HG03432 (cell line): ENCODE results near the gene SMAD3.

Experiments used
- ATAC-seq: cut with Tn5 transposase; IDR thresholded peaks from one replicate; pipeline ENCODE4 v1.9.1; 2021; ENCODE audit warnings: mild to moderate bottlenecking, moderate library complexity; ENCODE audit not compliant: unreplicated experiment

The SMAD3 gene

GRCh38 chr15:67192185-67192820, 126.9 kb downstream of the SMAD3 start:
- ATAC-seq = no peak

DNA sequence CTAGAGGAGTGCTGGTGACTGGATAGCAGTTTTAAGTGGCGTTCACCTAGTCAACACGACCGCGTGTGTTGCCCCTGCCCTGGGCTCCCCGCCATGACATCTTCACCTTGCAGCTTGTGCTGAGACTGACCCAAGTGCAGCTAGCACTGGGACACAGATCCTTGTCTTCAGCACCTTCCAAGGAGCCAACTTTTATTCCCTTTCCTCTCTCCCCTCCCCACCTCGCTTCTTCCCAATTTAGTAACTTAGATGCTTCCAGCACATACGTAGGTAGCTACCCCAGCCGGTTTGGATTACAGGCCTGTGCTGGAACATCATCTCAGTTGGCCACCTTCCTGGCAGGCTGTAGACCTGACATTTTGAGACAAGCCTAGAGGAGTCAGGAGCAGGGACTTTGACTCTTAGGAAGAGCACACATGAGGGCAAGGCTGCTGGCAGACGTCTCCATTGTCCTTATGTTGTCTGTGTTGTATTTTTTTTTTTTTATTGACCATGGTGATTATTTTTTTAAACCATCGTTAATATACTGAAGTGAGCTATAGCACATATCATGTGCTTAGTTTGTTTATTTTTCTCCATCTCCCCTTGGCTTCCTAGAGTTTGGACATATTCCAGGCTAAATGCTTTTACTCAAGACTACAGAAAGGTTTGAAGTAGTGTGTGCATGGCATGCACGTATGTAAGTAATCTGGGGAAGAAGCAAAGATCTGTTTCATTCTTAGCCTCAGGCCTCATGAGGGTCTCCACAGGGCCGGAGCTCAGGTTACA, 128.0 kb downstream of the SMAD3 start:
- no peak for ATAC-seq

DNA sequence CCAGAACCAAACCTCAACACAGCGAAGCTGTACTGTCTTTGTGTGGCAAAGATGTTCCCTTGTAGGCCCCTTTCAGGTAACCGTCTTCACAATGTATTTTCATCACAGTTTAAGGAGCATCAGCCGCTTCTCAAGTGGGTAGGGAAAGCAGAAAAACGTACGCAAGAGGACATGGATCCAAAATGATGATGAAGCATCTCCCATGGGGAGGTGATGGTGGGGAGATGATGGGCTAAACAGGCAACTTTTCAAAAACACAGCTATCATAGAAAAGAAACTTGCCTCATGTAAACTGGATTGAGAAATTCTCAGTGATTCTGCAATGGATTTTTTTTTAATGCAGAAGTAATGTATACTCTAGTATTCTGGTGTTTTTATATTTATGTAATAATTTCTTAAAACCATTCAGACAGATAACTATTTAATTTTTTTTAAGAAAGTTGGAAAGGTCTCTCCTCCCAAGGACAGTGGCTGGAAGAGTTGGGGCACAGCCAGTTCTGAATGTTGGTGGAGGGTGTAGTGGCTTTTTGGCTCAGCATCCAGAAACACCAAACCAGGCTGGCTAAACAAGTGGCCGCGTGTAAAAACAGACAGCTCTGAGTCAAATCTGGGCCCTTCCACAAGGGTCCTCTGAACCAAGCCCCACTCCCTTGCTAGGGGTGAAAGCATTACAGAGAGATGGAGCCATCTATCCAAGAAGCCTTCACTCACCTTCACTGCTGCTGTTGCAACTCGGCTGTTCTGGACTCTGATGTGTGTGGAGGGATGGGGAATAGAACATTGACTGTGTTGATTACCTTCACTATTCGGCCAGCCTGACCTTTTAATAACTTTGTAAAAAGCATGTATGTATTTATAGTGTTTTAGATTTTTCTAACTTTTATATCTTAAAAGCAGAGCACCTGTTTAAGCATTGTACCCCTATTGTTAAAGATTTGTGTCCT, 129.0 kb downstream of the SMAD3 start:
- ATAC-seq = no peak

DNA sequence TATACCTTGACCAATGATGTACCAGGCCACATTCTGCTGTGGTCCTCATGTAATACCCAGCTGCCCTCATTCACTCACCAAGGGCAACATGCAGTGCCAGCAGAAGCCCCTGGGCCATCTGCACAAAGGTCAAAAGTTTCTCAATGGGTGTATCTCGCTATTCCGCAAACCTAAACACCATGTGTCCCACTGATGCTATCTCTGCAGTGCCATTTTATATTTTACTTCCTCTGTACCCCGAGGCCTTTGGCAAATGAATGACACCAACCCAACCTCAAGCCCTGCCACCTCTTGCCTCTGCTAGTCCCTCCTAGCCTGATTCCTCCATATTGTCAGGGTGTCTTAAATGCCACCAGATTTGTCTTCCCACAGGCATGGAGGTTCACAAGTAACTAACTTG, 129.9 kb downstream of the SMAD3 start:
- ATAC-seq = no peak

GRCh38 chr15:67196222-67196621, 130.8 kb downstream of the SMAD3 start:
- no peak for ATAC-seq

DNA sequence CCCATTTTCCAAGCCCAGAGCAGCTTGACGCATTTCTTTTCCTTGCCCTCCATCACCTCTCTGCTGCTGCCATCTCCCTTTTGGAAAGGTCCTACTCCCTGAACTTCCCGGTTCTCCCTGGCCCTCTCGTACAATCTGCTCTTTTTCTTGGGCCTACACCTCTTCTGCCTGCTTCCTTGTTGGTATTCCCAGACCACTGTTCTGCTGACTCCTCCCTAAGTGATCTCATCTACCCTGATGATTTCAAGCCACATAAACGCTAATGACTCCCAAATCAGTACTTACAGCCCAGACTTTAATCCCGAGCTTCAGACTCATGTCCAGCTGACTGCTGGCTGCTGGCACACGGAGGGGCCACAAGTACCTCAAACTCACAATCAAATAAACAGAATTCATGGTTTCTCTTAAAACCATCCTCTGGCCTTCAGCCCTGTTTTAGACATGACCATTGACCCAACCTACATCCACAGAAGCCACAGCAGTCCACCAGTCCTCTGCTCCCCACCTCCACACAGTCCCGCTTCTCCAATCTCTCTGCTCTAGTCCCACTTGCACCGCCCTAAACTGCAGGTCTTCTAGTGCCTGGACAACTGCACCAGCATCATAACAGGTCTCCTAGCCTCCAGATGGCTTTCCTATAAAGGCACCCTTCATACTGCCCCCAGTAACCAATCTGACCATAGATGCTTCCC, 131.4 kb downstream of the SMAD3 start:
- ATAC-seq = no peak

- no peak for ATAC-seq
Observed at GRCh38 chr15:67197364-67197695, 131.9 kb downstream of the SMAD3 start.

DNA sequence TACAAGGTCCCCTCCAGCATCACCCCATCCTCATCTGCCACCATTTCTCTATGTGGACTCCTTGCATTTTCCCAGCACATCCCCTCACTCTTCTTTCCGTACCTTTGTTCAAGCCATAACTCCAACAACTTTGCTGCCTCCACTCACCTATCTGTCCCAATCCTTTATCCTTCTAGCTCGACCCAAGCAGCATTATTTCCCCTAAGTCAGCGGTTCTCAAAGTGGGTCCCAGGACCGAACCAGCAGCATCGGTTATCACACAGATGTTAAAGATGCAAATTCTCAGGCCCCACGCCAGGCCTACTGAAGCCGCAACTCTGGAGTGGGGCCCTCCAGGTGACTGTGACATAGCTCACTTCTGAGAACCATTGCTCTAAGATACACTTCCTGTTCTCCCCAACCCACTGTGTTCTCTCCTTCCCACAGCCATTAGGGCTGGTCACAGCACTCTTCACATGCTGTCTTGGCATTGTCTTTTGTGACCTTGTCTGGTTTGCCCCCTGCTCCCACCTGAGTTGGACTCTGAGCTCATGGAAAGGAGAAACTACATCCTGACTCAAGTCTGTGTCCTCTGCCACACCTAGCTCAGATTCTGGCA, 132.9 kb downstream of the SMAD3 start:
- ATAC-seq = no peak

DNA sequence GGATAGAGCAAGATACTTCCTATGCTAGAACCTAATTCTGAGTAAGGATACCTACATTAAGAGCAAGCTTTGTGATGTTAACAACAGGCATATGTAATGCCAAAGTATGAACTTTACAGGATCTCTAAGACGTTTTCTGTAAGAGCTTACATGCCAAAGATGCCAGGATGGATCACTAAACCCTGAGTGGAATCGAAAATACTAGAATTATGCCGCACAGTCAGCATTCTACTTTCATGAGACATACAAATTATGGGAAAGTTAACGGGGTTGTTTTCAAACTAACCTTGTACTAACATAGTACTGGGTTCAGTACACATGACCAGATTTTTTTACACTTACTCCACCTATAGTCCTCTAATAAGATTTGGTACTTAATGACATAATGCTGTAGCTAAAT, 134.0 kb downstream of the SMAD3 start:
- no peak for ATAC-seq

GRCh38 chr15:67199881-67200763, 134.7 kb downstream of the SMAD3 start:
- no peak for ATAC-seq

GRCh38 chr15:67201136-67201535, 135.7 kb downstream of the SMAD3 start:
- no peak for ATAC-seq

DNA sequence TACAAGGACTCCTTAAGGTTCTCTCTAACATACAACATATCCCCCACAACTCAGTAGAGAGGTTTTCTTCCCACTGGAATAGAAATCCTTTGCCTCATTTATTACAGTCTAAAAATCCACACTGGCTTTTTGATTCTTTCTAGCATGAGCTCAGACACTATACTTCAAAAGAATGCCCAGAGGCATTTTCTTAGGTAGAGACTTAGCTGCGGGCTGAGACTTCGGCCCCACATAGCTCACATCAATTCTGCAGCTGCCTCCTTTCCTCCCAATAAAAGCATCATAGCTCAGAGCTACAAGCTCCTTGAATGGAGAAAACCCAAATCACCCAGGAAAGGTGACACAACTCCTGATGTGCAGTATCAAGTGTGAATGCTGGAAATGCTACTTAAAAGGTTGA, 136.7 kb downstream of the SMAD3 start:
- no peak for ATAC-seq

GRCh38 chr15:67202991-67203390, 137.6 kb downstream of the SMAD3 start:
- no peak for ATAC-seq

- no peak for ATAC-seq
Observed at GRCh38 chr15:67207555-67208207, 142.3 kb downstream of the SMAD3 start.

DNA sequence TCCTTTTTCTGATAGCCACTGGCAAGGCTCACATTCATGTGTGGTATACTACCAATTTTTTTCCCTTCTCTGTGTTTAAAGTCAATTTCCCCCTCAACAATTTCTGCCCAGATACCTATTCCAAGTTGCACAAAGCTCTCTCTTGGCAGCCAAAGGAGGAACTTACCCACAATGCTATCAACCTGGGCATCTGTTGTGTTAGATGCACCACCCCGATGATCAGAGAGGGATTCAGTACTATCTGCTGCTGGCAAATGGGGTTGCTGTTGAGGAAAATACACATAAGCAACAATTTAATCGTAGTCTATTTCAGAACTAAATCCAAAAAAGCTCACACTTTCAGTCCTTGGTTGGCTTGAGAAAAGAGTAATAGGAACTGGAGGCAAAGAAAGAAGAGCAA, 143.0 kb downstream of the SMAD3 start:
- ATAC-seq = no peak

DNA sequence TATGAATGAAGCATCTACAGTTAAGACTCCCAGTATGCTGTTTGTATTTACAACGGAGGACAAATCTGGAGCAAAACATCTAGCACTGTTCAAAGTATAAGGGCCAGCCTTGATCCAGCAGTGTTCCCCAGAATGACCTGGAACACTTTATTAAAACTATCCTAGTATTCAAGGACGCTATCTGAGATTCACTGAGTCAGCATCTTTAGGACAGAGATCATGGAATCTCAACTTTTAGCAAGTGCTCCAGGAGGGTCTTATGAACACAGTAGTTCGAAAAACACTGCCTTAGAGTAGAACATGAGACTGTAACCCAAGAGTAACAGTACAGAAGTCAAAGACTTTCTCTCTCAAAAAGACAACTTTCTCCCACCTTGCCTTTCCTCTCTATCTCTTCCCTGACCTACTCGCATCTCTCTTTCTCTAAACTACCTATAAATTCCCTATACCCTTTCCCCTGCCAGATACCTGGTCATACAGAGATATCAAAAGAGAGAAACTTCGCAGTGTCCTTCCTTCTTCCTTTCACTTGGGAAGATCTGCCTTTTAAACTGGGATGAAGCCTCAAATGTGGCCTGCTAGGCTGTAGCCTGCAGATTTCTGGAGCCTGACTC, 145.3 kb downstream of the SMAD3 start:
- ATAC-seq = no peak

DNA sequence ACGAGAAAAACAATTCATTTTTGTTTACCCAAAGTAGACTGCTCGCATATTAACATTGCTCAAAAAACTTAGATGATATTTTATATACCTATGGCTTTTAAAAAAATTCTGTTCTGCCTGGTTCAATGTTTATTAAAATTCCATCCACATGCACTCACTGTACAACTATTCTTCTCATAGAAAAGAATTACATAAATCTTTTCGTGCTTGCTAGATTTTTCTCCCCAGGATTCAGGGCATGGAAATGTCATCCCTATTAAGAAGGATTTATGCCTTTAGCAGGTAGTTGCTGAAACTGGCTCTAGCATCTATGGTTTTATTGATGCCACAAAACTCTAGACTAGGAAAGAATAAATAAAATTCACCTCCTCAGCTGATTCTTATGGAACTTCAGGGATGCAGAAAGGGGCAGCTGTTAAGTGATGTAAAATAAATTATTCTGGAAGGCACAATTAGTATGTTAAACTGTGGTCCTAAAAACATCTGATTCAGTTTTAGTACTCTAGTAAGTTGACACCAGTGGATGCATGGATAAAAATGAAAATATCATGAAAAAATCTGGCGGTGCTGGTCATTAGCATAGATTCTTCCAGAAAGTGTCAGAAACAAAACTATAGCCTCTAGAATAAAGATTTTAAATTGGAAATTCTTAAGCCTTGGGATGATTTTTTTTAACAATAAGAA, 147.4 kb downstream of the SMAD3 start:
- no peak for ATAC-seq

DNA sequence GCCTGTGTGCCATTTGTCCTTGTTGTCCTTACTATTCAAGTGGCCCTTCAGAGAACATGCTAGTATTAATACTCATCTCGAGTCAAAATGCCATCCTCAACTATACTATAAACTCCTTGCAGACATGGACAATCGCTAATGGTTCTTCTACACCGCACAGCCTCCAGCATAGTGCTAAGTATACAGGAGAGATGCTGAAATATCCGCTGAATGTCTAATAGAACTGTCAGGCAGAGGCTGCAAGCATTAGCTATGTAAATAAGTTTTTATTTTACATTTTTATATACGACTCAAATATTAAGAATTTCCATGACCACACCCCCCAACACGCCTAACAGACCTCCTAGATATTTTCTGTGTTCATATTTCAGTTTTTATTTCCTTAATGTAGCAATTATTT, 149.7 kb downstream of the SMAD3 start:
- ATAC-seq = no peak
